ENCODE data around the gene IFNL4. TPM values are rescaled to one million over a fixed set of nuclear protein-coding genes. Genes with fewer than 3 reads are reported as not detected.

IFNL4 gene
- not detected in 2 replicates for total RNA-seq (ENCODE audit: low replicate concordance)

GRCh38 chr19:39248806-39249205, at the start of gene IFNL4:
Gene IFNL4, minus strand, starts transcription at chr19:39248856.

GRCh38 chr19:39296055-39296645, 47.5 kb upstream of the IFNL4 start, which contains the start of gene IFNL1:
Gene IFNL1, plus strand, starts transcription at chr19:39296407. Its CDS starts 15 bp downstream, at chr19:39296422.

GRCh38 chr19:39268085-39268484, 19.4 kb upstream of the IFNL4 start, which contains the start of gene IFNL2:
Gene IFNL2, plus strand, starts transcription at chr19:39268396. Its CDS starts 173 bp downstream, at chr19:39268569.

GRCh38 chr19:39244410-39245100, 4.1 kb downstream of the IFNL4 start, which contains the start of gene IFNL3:
Gene IFNL3, minus strand, starts transcription at chr19:39245006. Its CDS starts 39 bp downstream, at chr19:39244967.

GRCh38 chr19:39203372-39204341, 45.0 kb downstream of the IFNL4 start, which contains the start of gene SYCN:
Gene SYCN, minus strand, starts transcription at chr19:39204263. Its CDS starts 9 bp downstream, at chr19:39204254.

GRCh38 chr19:39196860-39197562, 51.6 kb downstream of the IFNL4 start, which contains the start of gene NCCRP1:
Gene NCCRP1, plus strand, starts transcription at chr19:39196964. Its CDS starts 19 bp downstream, at chr19:39196983.

Other genes starting within 250 kb of the IFNL4 start
- gene FBXO27, start 216.3 kb downstream of the IFNL4 start, total RNA-seq (ENCODE audit: low replicate concordance) = 1.8 and 2.0 TPM in 2 replicates
- gene ACP7, start 164.5 kb downstream of the IFNL4 start, total RNA-seq (ENCODE audit: low replicate concordance) = 0.23 and 0.30 TPM in 2 replicates
- 2.5 and 5.6 TPM in 2 replicates for gene PAK4, start 123.1 kb downstream of the IFNL4 start, total RNA-seq (ENCODE audit: low replicate concordance)
- gene NCCRP1, start 51.9 kb downstream of the IFNL4 start, total RNA-seq (ENCODE audit: low replicate concordance) = not detected in 2 replicates
- not detected in 2 replicates for gene SYCN, start 44.6 kb downstream of the IFNL4 start, total RNA-seq (ENCODE audit: low replicate concordance)
- not detected in 2 replicates for gene IFNL3, start 3.9 kb downstream of the IFNL4 start, total RNA-seq (ENCODE audit: low replicate concordance)
- not detected in 2 replicates for gene IFNL2, start 19.5 kb upstream of the IFNL4 start, total RNA-seq (ENCODE audit: low replicate concordance)
- not detected in 2 replicates for gene IFNL1, start 47.6 kb upstream of the IFNL4 start, total RNA-seq (ENCODE audit: low replicate concordance)
- gene LRFN1, start 72.0 kb upstream of the IFNL4 start, total RNA-seq (ENCODE audit: low replicate concordance) = 0.08 and 0.12 TPM in 2 replicates
- gene GMFG, start 87.2 kb upstream of the IFNL4 start, total RNA-seq (ENCODE audit: low replicate concordance) = 0.60 and 0.70 TPM in 2 replicates
- 22.5 and 38.7 TPM in 2 replicates for gene SAMD4B, start 93.6 kb upstream of the IFNL4 start, total RNA-seq (ENCODE audit: low replicate concordance)
- gene PAF1, start 142.2 kb upstream of the IFNL4 start, total RNA-seq (ENCODE audit: low replicate concordance) = 40.4 and 86.8 TPM in 2 replicates
- 9.4 and 11.0 TPM in 2 replicates for gene MED29, start 142.5 kb upstream of the IFNL4 start, total RNA-seq (ENCODE audit: low replicate concordance)
- gene ZFP36, start 158.0 kb upstream of the IFNL4 start, total RNA-seq (ENCODE audit: low replicate concordance) = 0.60 and 3.7 TPM in 2 replicates
- 5.1 and 20.7 TPM in 2 replicates for gene PLEKHG2, start 163.8 kb upstream of the IFNL4 start, total RNA-seq (ENCODE audit: low replicate concordance)
- 185 and 379 TPM in 2 replicates for gene RPS16, start 187.1 kb upstream of the IFNL4 start, total RNA-seq (ENCODE audit: low replicate concordance)
- gene SUPT5H, start 196.7 kb upstream of the IFNL4 start, total RNA-seq (ENCODE audit: low replicate concordance) = 56.4 and 138 TPM in 2 replicates
- 46.9 and 63.3 TPM in 2 replicates for gene TIMM50, start 232.0 kb upstream of the IFNL4 start, total RNA-seq (ENCODE audit: low replicate concordance)

Data from smooth muscle cell of the coronary artery (primary cell).